HG02642 (cell line): ENCODE measurements around the gene FHOD1.

Source experiments
- ATAC-seq: cut with Tn5 transposase; IDR thresholded peaks from one replicate; pipeline ENCODE4 v1.9.1; 2021; ENCODE audit warnings: mild to moderate bottlenecking; ENCODE audit not compliant: unreplicated experiment, poor library complexity

FHOD1 gene

GRCh38 chr16:67180166-67180565 is 67.1 kb downstream of the FHOD1 start:
- no peak for ATAC-seq

- no peak for ATAC-seq
These were observed 67.7 kb downstream of the FHOD1 start for GRCh38 chr16:67179421-67180080.
